Breast epithelium (tissue), 3 donors: ENCODE results near the gene RB1.

ENCODE experiments used
- POLR2A ChIP-seq: fragments of 450-650 bp; IDR thresholded peaks from one replicate; pipeline ENCODE4 v1.6.1; 2016; ENCODE audit warnings: antibody characterized with exemption, mild to moderate bottlenecking, moderate library complexity
- TF ChIP-seq, protein P1 (sequence below), 3 donors: fragments of 450-650 bp; IDR thresholded peaks; one replicate each; pipeline ENCODE4 v1.5.1; 2016 to 2017; ENCODE audit warnings: antibody characterized with exemption in 3 of 3, mild to moderate bottlenecking in 3 of 3, moderate library complexity in 3 of 3

DNA sequence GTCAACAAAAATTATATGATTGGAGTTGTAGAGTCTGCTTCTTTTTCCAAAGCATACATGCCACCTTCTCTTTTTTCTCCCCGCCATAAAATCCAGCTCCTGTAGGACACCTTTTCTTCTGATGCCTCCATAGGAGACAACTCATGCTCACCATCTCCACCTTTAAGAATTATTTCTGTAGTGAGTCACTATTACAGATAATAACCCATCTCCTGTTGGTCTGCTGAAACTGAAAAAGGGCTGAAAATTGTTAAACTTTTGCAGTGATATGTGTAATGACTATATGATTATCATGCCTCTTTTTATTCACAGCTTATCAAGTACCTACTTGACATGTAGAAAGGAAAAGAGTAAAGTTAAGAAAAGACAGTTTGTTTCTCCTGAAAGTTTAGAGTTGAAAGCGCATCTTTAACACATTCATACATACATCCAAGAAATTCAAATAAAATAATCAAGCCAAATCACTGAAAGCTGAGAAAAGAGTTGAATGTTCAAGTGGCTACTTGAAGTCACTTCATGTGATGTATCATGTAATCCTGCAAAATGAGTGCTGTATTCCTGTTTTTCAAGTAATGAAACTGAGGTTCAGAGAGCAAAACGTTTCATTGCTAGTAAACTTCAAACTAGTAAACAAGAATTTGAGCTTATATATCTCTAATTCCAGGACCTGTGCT is 144.9 kb downstream of the RB1 start:
- TF ChIP-seq, protein P1, sequence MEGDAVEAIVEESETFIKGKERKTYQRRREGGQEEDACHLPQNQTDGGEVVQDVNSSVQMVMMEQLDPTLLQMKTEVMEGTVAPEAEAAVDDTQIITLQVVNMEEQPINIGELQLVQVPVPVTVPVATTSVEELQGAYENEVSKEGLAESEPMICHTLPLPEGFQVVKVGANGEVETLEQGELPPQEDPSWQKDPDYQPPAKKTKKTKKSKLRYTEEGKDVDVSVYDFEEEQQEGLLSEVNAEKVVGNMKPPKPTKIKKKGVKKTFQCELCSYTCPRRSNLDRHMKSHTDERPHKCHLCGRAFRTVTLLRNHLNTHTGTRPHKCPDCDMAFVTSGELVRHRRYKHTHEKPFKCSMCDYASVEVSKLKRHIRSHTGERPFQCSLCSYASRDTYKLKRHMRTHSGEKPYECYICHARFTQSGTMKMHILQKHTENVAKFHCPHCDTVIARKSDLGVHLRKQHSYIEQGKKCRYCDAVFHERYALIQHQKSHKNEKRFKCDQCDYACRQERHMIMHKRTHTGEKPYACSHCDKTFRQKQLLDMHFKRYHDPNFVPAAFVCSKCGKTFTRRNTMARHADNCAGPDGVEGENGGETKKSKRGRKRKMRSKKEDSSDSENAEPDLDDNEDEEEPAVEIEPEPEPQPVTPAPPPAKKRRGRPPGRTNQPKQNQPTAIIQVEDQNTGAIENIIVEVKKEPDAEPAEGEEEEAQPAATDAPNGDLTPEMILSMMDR (IDR thresholded peaks at IDR 0.05): no peak
- TF ChIP-seq POLR2A: no peak
